HT-29 (cell line): Measurements from ENCODE around the gene ARNT2. TPM values are rescaled to one million over a fixed set of nuclear protein-coding genes. Genes with fewer than 3 reads are reported as not detected.

Source experiments
- DNase-seq: peaks from one replicate; pipeline ENCODE4 v3.0.0-alpha.2; 2015; ENCODE audit warnings: low spot score
- total RNA-seq: library from RNA; depleted of rRNA; stranded (reverse); fragments of >200 nt; shearing (Covaris generic); gene quantifications from 2 replicates; pipeline ENCODE4 v1.2.3, GENCODE V29; 2014

ARNT2 gene
- total RNA-seq, 1 experiment from 2014 or later: not detected

- DNase-seq: no peak
Observed at GRCh38 chr15:80405970-80406369, 1.8 kb downstream of the ARNT2 start.

- DNase-seq: no peak
Observed at GRCh38 chr15:80411788-80412288, 7.7 kb downstream of the ARNT2 start.

GRCh38 chr15:80414546-80415357 is 10.6 kb downstream of the ARNT2 start:
- DNase-seq: no peak

- no peak for DNase-seq
Observed at GRCh38 chr15:80415358-80415670, 11.1 kb downstream of the ARNT2 start.

- DNase-seq: no peak
Observed at GRCh38 chr15:80416702-80417101, 12.5 kb downstream of the ARNT2 start.

- peak; percentile 59 for DNase-seq
Observed at GRCh38 chr15:80418892-80419537, 14.8 kb downstream of the ARNT2 start.

GRCh38 chr15:80419546-80419945 is 15.4 kb downstream of the ARNT2 start:
- DNase-seq: no peak

GRCh38 chr15:80420658-80421057 is 16.5 kb downstream of the ARNT2 start:
- DNase-seq: no peak

GRCh38 chr15:80423215-80423614 is 19.0 kb downstream of the ARNT2 start:
- no peak for DNase-seq

GRCh38 chr15:80424381-80424780 is 20.2 kb downstream of the ARNT2 start:
- DNase-seq: no peak

GRCh38 chr15:80426316-80426715 is 22.1 kb downstream of the ARNT2 start:
- no peak for DNase-seq

GRCh38 chr15:80429964-80430363 is 25.8 kb downstream of the ARNT2 start:
- DNase-seq: no peak

- no peak for DNase-seq
Observed at GRCh38 chr15:80431635-80432344, 27.6 kb downstream of the ARNT2 start.

GRCh38 chr15:80432345-80432702 is 28.1 kb downstream of the ARNT2 start:
- DNase-seq: no peak

- DNase-seq: no peak
Observed at GRCh38 chr15:80433836-80434235, 29.7 kb downstream of the ARNT2 start.

GRCh38 chr15:80434926-80435720 is 30.9 kb downstream of the ARNT2 start:
- no peak for DNase-seq

GRCh38 chr15:80436511-80437307 is 32.5 kb downstream of the ARNT2 start:
- peak; percentile 77 for DNase-seq

GRCh38 chr15:80437334-80437891 is 33.2 kb downstream of the ARNT2 start:
- no peak for DNase-seq

GRCh38 chr15:80439140-80439539 is 35.0 kb downstream of the ARNT2 start:
- no peak for DNase-seq

GRCh38 chr15:80440024-80440423 is 35.8 kb downstream of the ARNT2 start:
- no peak for DNase-seq

- no peak for DNase-seq
Observed at GRCh38 chr15:80441041-80441440, 36.9 kb downstream of the ARNT2 start.
